ENCODE measurements around the gene ADARB2.

Gene ADARB2

DNA sequence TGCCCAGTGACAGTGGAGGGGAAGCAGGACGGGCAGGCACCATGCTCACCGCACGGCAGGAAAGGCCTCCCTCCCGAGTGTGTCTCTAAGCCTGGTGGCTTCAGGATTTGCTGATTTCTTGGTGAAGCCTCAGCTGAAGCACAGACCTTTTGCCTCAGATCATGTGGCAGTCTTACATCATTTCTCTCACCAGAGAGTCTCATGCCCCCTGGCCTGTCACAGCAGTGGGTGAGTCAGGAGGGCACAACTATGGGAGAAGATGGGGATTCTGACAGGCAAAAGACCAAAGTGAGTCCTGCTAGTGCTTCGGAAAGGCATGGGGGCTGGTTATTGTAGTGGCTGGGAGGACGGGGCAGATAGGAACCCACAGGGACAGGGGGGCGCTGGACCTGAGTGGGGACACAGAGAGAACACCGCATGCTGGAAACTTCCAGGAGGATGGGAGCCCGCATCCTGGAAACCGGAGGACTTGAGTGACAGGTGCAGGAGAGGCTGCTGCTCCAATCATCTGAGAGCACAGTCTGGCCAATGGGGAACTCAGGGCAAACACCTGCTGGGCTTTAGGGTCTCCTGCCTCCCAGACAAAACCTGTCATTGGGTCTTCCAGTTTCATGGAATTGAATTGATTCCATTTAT, 166.8 kb downstream of the ADARB2 start:
- no peak for DNase-seq (ENCODE audit: low read depth)

GRCh38 chr10:1569208-1569607, 168.1 kb downstream of the ADARB2 start:
- DNase-seq (ENCODE audit: low read depth) = no peak

GRCh38 chr10:1567742-1568495, 169.4 kb downstream of the ADARB2 start:
- no peak for DNase-seq (ENCODE audit: low read depth)

DNA sequence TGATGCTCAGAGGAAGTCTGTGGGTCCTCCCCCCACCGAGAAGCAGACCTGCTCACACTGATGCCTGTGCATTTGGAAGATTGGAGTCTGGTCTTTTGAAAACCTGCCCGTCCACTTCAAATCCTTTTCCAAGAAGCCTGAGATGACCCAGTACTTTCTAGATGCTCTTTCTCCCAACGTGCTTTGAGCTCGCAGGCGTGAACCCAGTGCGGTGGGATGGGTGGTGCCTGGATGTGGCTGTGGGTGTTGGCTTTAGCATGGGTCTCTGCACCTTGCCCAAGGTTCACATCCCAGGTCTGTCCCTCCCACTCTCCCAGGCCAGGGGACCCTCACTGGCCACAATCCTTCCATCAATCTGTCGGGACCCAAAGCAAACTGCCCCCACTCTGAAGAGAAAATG, 170.2 kb downstream of the ADARB2 start:
- DNase-seq (ENCODE audit: low read depth) = no peak

DNA sequence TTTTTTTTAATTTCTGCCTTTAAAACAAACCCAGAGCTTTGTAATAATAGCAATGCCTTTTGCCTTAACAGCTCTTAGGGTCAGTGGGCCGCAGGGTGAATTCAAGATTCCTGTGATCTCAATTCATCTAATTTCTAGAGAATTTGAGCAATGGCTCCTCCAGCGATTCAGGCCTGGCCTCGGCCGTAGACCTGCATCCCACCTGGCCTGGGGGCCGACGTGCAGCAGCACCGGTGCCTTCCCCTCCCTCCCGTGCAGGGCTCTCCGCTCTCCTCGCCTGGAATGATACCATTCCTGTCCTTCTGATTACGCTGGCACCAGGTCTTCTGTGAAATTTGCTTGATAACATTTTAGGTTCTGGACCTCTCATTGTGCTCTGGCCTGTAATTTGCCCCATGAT, 172.5 kb downstream of the ADARB2 start:
- no peak for DNase-seq (ENCODE audit: low read depth)

DNA sequence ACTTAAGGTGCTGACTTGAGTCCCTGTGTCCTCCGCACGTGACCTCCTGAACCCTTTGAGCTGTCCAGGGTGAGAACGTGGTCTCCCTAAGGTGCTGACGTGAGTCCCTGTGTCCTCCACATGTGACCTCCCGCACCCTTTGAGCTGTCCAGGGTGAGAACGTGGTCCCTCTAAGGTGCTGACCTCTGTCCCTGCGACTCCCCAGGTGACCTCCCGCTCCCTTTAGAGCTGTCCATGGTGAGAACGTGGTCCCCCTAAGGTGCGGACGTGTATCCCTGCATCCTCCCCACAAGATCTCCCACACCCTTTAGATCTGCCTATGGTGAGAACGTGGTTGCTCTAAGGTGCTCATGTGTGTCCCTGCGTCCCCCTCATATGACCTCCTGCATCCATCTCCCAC, 174.3 kb downstream of the ADARB2 start:
- DNase-seq (ENCODE audit: low read depth) = no peak

- no peak for DNase-seq (ENCODE audit: low read depth)
Measured at GRCh38 chr10:1561731-1562337, 175.5 kb downstream of the ADARB2 start.

DNA sequence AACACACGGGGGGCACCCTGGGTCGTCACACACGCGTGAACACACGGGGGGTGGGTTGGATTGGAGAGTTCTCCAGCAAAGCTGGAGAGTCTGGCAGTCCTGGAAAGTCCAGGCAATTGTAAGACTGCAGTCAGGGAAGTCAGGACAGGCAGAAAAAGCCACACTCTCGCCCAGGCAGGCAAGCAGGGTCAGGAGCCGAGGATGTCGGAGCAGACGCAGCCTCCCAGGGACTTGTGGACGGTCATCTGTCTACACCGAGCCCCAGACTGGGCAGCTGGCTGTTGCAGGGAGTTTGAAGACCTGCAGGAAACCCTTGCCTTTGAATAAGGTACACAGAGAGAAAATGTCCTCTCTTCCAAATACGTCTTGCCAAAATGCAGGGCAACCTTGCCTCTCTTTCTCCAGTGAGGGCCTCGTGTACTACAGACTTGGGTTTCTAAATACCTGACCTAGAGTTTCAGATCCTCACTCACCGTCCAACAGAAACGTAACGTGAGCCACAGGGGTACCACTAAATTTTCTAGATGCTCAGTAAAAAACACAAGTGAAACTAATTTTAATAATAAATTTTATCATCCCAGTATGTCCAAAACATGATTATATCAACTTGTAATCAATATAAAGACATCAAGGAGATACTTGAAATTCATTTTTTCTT, 176.7 kb downstream of the ADARB2 start:
- DNase-seq (ENCODE audit: low read depth) = no peak

GRCh38 chr10:1559761-1560160, 177.6 kb downstream of the ADARB2 start:
- no peak for DNase-seq (ENCODE audit: low read depth)

GRCh38 chr10:1559311-1559710, 178.0 kb downstream of the ADARB2 start:
- DNase-seq (ENCODE audit: low read depth) = no peak

DNA sequence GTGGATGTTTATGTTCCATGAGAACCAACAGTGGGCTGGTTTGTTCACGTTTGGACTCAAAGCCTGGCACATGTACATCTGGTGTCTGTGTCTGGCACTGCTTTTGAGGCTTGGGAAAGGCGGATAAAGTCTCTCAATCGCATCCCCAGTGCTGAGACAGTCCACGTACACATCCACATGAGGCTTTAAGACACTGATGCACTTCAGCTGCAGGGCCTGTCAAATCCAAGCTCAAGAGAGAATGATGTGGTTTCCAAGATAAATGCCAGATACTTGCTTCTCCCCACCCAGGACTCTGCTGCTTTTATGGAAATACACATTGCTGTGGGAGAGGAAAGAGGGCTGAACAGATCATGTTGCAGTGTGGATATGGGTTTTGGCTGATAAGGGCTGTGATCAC, 178.4 kb downstream of the ADARB2 start:
- DNase-seq (ENCODE audit: low read depth) = no peak

DNA sequence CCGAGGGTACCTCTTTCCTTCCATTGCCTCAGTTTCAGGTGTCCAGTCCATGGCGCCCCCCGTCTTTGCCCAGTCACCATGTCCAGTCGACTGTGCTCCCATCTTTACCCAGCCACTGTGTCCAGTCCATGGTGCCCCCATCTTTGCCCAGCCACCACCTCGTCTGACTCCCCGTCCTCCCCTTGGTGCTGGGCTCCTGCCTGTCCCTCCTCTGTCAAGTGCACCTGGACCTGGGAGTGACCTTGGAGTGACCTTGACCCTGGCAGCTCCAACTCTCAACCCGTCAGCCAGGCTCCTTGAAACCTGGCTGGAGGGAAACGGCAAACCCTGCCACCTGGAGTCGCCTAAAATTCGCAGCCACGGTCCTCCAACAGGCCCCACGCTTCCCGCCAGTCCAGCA, 180.2 kb downstream of the ADARB2 start:
- no peak for DNase-seq (ENCODE audit: low read depth)

DNA sequence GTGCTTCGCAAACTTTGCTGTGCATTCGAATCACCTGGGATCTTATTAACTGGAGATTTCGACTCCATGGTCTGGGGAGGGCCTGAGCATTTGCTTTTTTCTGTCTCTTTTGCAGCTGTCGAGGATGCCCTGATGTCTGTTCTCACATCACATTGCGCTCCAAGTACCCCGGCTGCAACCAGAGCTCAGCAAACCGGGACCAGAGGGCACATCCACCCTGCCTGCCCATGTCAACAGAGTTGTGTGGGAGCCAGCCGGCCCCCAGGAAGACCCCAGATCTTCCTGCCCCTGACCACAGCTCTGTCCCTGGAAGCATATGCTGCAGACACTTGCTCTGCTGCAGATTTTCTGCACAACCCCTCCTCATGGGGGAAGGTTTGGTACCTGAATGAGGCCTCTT, 180.8 kb downstream of the ADARB2 start:
- no peak for DNase-seq (ENCODE audit: low read depth)

- DNase-seq (ENCODE audit: low read depth) = no peak
Measured at GRCh38 chr10:1553951-1554350, 183.4 kb downstream of the ADARB2 start.

DNA sequence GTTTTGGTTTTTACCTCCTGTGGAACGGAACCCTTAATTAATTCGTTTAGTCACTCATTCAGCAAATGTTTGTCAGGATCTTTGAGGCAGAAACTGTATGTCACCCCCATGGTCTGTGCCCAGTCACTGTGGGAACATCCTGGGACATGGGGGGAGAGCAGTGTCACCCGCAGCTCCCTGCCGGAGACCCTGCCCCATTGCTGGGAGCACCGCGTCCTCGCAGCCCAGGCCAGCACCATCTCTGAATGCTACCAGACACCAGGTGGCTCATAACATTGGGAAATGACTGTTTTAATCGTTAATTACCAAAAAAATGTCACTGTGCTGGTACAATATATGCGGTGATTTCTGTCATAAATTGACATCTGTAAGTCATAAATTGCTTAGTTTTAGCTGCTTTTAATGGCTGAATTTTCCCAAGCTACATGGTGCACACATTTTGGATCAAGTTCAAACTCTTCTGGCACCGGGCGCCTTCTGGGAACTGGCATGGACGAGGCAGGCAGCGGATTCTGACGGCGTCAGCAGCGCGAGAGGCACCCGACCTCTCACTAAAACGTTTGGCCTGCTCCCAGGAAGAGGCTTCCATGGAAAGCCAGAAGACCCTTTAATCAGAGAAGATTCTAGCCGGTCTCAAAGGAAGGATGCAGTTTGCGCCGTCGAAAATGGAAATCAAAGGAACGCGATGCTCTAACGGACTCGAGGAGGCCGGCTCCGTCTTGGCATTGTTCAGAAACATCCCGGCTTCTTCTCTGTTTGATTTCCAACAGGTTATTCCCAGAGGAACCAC, 184.2 kb downstream of the ADARB2 start:
- no peak for DNase-seq (ENCODE audit: low read depth)

DNA sequence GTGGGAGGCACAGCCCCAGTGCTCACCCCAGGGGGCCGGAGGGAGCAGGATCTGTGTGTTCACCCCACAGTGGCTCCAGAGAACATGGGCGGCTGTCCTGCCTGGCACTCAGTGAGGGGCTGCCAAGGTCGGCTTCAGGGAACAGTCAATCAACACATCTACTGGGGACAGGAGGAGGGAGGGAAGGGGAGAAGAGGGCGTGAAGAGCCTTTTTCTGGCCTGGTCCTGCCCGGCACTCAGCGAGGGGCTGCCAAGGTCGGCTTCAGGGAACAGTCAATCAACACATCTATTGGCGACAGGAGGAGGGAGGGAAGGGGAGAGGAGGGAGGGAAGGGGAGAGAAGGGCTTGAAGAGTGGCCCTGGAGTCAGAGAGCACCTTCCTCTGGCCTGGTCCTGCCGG, 184.9 kb downstream of the ADARB2 start:
- no peak for DNase-seq (ENCODE audit: low read depth)

DNA sequence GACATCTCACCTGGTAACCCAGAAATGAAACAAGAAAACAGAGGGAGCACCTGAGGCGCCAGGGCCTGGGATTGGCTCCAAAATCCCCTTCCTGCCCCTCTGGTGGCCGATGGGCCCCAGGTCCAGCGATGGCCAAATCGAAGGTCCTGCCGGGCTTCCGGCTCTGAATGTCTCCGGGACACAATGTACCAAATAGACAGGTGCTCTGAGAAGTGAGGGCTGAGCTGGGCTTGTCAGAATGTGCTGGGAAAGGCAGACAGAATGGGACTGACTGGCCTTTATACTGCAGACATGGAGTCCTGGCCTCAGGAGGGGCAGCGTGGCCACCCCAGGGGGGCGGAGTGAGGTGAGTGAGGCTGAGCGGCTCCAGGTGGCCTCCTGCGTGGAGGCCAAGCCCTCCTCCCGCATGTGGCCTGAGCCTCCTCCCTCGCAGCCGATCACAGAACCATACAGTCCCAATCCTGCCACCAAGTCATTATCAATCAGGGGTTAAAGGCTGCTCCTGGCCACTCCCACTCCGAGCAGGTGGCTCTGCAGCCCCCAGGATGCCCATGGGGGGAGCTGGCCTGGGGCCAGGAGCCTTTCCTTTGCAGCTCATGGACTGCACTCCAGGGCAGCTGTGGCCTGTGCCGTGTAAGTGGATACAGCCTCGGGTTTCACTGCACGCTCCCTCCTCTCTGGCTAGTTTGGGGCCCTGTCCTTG, 185.5 kb downstream of the ADARB2 start:
- no peak for DNase-seq (ENCODE audit: low read depth)

DNA sequence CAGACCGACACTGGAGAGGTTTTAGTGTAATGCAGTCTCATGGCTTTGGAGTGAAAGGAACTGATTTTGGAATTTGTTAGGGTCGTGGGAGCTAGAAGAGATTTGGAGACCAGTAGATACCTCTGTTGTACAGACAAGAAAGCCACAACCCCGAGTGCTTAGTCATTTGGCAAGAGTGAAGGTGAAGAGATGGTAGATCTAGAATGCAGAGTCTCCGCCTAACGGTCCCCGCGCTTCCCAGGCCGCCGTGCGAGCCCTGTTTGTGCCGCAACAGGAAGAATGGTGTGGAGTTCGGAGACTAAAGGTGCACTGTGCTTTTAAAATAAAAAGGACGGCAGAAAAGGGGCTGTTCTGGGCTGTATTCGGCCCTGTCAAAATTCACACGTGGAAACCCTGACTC, 186.7 kb downstream of the ADARB2 start:
- no peak for DNase-seq (ENCODE audit: low read depth)

DNA sequence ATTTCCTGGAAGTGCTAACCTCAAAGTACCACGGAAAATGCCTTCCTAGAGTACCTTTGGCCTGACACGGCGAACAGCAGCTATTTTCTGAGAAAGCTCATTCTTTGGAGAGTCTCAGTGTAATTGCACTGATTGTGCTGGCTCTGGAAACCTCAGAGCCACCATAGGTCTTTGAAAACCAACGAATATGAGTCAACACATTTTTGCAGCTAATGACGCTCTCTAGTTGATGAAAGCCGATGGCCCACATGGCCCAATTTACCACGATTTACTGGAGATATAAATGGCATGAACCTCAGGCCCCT, 187.1 kb downstream of the ADARB2 start:
- DNase-seq (ENCODE audit: low read depth) = no peak

DNA sequence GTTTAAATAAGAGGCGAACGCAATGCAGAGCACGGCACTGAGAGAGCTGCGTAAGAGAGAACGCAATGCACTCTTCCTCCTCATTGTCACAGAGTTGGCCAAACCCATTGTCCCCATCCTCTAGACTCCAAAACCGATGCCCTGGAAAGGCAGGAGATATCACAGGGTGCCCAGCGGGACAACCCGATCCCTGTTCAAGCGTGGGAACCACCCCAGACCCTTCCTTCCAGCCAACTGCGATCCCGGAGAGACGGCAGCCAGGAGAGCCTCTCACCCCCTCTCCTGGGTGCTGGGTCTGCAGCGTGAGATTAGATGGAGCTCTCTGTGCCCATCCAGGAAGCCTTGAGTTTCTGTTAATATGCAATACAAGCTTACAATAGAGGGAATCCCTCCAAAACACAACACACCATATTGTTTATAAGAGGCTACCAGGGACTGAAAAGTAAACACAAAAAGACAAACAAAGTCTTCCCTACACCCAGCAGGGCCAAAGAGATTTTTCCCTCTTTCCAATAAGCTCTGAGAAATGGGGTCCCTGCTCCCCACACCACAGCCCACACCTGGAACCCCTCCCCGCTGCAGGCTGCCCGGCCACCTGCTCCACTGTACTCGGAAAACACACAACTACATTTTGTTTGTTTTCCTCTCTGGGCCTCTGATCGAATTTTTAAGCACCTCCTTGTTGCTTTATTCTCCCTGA, 187.6 kb downstream of the ADARB2 start:
- no peak for DNase-seq (ENCODE audit: low read depth)

- DNase-seq (ENCODE audit: low read depth) = no peak
Measured at GRCh38 chr10:1548596-1548995, 188.7 kb downstream of the ADARB2 start.

Data from stimulated activated CD8-positive, alpha-beta memory T cell treated with anti-CD3 and anti-CD28 coated beads, Interleukin-12 subunit alpha, Interleukin-12 subunit beta, amount 100 ng/mL, for 4 hours (primary cell).